Adipose tissue (tissue), 3 donors: ENCODE measurements around the gene LRCH4. TPM values are rescaled to one million over a fixed set of nuclear protein-coding genes. Genes with fewer than 3 reads are reported as not detected.
"Not testable (repeated sequence)": the region's sequence is repeated elsewhere in the genome, so short reads cannot be mapped to it uniquely, and the experiment has no call there.

ENCODE experiments used
- H3K27ac ChIP-seq: one replicate; pipeline ENCODE4 v1.5.1; 2013; ENCODE audit warnings: low read depth, low read length
- WGBS, 3 donors: extraction: QIAGEN DNeasy Blood & Tissue Kit; methylation state at CpG; one replicate each; pipeline ENCODE4 v1.1.7; 2013; 5-methylcytosine and 5-hydroxymethylcytosine counted together
- polyA plus RNA-seq, 3 donors: library from polyadenylated mRNA; stranded (reverse); fragments of 200-250 nt; gene quantifications; one replicate each; pipeline ENCODE4 v1.2.3, GENCODE V29; 2013
- donor health status: healthy with polysubstance abuse.
- donor health status: Bipolar disorder and iron deficiency.
- donor health status: healthy.

LRCH4 gene
- polyA plus RNA-seq, 3 donors, result 23.5 to 37.1 (median 33.4) TPM

DNA sequence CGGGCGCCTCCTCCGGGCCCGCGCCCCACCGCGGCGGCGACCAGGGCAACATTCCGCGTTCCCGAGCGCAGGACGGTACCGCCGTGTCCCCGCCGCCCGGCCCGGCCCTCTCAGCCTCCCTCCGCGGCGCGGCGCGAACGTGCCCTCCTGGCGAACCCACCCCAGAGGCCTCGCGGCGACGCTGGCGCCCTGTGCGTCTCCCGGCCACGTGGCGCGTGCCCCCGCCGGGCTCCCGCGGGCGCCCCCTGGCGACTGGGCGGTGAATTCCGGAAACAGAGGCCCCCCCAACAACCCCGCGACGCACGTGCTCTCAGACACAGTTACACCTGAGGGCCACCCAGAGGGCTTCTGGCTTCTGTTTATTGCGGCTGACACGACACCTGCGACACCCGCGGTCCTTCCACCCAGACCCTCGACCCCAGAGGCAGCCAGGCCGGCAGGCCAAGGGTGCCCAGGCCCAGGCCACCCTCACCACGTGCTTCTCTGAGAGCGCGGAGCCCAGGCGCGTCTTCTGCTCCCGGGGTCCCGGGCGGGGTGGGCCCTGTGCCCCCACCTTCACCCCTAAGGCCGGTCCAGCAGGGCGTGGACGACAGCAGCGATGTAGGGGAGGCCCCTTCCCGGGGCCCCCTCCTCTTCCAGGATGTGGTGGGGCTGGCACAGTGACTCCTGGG, 12.1 kb downstream of the LRCH4 start, which contains the start of gene SAP25:
TSS of gene SAP25 (minus strand) at position 210 of the 671 bp plus-strand sequence. CDS start at position 52, 158 bp downstream.
- WGBS, 3 donors, result 90 to 95% (median 95%) methylated on average over 65 to 70 of the region's 70 CpGs

DNA sequence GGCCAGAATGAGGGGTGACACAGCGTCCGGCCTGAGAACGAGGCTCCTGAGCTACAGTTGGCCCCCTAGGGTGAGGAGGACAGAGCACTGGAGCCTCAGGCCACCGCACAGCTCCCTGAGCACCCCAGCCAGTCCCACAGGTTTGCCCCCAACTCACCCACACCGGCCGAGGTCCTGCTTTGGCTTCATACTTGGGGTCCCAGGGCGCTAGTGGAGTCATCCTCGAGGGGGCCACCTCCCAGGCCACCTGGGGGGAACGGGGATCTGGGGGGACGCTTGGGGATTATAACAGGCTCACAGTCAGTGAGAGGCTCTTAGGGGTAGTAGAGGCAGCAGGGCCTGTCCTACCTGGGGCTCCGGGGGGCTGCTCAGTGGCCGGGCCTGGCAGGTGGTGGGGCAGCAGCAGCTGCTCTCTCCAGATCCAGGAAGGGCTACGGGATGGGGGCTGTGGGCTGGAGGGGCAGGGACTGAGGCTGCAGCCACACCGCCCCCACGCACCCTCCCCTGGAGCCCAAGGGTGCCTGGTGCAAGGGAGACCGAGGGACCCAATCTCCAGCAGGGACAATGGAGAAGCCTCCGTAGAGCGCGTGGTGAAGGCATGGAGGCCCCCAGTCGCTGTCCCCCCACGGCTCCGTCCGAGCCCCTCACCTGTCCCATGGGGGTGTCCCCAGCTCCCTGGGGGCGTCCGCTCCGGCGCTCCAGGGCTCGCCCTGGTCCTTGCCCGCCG, 12.8 kb downstream of the LRCH4 start:
- no peak overlapping the region for H3K27ac ChIP-seq
- 93 to 95% (median 93%) methylated on average over 27 to 30 of the region's 30 CpGs for WGBS, 3 donors

More for the DNA sequence above, 12.1 kb downstream of the LRCH4 start, which contains the start of gene SAP25:
- no peak within 1 kb of the TSS for H3K27ac ChIP-seq

DNA sequence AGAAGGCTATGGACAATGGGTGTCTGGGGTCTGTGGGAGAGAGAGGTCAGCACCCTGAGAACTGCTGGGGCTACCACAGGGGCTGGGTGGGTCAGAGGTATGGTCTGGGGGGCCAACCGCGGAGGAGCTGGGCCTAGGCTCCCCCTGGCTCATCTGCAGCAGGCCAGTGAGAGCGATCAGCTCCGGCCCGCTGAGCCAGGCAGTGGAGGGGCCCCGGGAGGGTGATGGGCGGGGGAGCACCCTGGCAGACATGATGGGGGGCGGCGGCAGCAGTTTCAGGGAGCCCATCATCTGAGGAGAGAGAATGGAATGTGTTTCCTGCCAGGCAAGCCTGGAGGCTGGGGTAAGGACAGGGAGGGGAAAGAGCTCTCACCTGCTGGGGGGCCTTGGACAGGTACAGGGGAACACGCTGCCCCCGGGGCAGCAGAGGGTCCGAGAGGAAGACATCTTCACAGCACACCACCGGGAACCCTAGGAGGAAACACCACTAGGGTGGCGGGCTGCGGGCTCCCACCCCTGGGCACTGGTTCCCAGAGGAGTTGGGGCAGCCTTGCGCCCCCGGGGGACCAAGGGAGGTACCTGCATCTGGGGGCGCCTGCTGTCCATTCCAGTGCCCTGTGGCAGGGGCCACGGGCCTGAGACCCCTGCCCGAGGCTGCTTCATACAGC, 13.5 kb downstream of the LRCH4 start:
- no peak overlapping the region for H3K27ac ChIP-seq
- 81 to 89% (median 86%) methylated on average over 19 to 20 of the region's 20 CpGs for WGBS, 3 donors

DNA sequence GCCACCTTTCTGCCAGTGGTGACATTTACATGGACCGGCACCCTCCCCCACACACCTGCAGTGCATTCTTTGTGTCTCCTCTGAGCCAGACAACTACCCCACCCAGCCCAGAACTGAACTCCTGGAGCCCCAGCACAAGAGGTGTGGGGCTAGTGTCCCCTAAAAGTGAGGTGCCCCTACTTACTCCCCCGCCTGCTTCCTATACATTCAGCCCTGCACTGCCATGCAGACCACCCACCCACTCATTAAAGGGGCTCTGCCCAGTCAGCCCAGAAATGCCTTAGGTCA, 14.2 kb downstream of the LRCH4 start:
- H3K27ac ChIP-seq, result no peak overlapping the region
- 92 to 100% (median 98%) methylated on average over 2 of the region's 2 CpGs for WGBS, 3 donors

DNA sequence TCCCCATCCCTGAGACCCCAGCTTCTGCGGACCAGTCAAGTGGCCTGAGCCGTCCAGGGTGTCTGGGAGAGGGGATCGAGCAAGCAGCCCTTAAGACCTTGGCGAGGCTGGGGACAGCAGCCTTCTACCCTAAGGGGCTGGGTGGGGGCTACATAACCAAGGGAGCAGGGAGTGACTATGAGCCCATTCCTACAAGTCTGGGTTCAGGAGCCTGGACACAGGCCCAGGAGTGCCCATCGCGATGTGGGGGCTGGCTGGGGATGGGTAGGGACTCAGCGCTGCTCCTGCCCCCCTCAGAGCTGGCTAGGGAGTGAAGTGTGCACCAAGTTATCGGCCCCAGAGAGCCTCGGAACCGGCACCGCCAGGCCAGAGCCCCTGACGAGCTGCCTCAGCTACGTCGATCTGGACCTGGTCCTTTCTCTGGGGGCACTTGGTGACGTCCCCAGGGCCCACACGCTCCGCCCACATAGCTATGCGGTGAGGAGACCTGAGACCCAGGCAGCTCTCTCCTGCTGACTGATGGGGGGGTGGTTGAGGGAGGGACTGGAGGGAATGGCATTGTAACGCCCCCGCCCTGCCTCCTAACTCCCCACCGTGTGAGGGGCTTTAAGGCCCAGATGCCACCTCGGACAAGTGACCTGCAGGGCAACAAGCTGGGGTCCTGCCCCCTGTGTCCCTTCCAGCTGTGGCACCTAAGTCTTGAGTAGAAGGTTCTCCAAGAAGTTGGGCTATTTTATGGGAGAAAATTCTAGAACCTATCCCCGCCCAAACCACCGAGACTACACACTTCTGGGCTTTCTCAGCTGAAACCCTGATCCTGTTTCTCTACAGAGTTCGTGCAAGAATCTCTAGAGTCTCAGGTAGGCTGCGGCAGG, 14.7 kb downstream of the LRCH4 start:
- H3K27ac ChIP-seq, result no peak overlapping the region
- 74 to 80% (median 79%) methylated on average over 26 of the region's 26 CpGs for WGBS, 3 donors

DNA sequence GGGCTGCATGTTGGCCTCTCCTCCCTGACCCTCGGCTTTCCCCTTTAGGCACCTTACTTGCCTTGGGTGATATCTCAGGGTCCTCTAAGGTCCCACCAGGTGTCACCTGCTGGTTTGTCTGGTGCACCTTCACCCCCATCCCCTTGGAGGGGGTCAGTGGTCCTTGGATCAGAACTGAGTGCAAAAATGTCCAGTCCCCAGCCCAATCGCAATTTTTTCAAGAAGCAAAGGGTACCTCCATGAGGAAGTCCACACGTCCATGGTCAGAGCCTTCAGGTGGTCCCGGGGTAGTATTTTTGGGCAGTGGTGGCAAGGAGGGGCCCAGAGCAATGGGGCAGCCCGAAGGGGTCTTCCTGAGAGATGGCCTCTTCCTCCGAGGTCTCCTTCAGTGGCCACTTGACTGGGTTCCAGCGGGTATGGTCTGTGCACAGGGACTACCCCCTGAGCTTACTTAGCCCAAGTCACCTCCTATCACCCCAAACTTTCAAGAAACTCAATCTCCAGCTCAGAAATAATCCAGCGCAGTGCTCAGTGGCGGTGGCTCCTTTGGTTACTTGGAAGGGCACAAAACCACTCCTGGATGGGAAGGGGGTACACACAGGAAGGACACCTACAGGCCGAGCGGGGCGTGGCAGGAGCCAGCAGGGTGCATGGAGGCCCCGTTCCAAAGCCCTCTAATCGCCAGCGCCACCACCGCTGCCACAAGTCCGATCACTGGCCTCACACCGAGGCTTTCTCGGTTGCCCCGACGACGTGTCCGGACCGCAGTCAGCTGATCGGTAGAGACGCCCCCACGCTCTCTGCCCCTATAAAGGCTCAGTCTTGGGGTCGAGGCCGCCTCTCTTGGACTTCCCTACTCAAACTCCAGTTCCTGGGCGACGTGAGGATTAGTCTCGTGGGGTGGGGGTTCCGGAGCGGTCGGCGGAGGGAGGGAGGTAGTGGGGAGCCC, 16.8 kb downstream of the LRCH4 start:
- no peak overlapping the region for H3K27ac ChIP-seq
- WGBS, 3 donors, result 24 to 32% (median 25%) methylated on average over 36 of the region's 36 CpGs

DNA sequence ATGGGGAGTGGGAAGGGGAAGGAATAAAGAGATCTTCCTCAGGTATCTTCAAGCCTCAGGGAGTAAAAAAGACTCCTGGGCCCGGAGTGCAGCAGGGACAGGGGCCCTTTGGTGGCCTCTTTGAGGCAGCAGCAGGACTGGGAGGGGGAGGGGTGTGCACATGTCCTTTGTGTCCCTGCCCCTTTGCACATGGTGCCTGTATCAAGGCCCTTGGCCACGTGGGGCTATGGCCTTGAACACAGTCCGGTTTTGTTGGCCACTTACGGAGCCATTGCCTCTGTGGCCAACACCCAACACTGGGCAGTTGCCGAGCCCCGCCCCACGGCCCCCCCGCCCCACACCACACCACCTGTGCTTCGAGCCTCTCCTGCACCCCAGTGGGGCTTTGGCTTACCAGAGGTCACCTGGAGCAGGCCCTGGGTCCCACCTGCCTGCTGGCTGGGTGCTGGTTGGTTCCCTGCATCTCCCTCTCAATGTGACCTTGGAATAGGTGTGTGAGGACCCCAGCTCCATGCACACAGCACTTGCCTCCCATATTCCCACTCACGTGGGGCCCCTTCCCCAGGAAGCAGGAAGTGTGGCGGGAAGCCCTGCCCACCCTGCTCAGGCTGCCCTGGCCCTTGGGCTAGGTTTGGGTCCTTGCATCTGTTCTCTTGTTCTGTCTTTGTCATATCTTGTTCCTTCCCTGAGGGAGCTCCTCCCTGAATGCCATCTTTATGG, 17.6 kb downstream of the LRCH4 start:
- no peak overlapping the region for H3K27ac ChIP-seq

DNA sequence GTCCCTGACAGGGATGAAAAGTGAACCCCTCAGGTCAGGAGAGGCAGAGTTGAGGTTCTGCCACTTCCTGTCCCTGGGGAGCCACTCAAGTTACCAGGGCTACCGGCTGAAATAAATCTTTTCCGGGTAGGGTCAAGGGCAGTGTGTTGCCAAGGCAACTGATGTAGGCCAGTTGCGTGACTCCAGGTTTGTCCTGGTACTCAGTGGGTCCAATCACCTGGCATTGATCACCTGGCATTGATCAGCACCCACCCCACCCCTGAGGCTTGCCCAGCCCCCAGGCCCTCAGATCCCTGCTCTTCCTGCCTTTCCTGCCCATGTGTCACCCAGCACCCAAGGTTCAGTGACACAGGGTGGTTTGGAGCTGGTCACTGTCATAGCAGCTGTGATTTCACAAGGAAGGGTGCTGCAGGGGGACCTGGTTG, 18.2 kb downstream of the LRCH4 start:
- WGBS, 3 donors, result 22 to 34% (median 23%) methylated on average over 3 of the region's 3 CpGs

More for the DNA sequence above, 17.6 kb downstream of the LRCH4 start:
- 54 to 79% (median 69%) methylated on average over 9 to 11 of the region's 11 CpGs for WGBS, 3 donors

DNA sequence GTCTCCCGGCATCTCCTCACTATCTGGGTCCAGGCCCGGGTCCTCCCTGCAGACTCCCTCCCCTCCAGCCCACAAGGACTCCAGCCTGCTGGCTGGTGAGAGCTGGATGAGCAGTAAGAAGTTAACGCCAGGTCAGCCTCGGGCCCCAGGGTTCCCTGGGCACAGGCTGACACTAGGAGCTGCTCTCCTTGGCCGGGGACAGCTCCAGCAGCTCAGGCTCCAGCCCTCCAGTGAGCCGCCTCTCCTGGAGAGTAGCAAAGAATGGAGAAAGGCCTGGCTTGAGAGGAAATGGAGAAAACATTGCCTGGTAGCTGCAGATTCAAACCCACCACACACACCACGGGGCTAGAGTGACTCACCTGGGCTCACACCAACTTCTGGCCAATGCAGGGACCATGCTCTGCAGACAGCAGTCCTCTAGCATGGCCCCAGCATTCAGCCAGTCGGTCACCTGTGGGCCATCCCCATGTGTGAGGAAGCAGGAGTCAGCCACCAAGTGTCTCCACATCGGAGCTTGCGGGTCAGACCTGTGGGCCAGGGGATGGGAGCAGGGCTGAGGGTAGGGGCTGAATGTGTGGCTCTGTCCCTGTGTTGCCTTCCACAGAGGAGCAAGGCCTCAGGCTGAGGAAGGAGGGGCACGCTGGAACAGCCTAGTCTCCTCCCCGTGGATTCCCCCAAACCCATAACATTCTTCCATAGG, 18.7 kb downstream of the LRCH4 start:
- H3K27ac ChIP-seq, result no peak overlapping the region
- 68 to 75% (median 70%) methylated on average over 12 of the region's 12 CpGs for WGBS, 3 donors

More for the DNA sequence above, 18.2 kb downstream of the LRCH4 start:
- no peak overlapping the region for H3K27ac ChIP-seq

DNA sequence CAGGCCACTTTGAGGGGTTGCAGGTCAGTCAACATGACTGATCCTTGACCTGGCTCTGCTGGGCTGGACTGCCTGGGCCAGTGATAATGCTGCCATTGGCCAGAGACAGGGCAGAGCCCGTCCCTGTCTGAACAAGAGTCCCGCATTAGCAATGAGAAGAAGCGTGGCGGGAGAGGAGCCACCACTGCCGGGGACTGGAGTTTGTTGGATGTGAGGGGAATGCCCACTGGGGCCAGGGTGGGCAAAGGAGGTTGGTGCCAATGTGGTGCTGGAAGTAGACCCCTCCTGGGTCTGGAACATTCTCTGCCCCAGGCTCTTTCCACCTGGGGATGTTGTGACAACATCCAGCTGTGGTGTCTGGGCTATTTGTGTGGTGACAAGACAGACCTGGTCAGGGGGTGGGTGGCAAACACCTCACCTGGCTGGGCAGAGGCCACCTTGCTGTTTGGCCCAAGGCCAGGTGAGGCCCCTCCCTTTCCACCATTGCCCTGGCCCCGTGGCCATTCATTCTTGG, 19.9 kb downstream of the LRCH4 start:
- WGBS, 3 donors, result 83 to 91% (median 83%) methylated on average over 6 of the region's 6 CpGs
- no peak overlapping the region for H3K27ac ChIP-seq

DNA sequence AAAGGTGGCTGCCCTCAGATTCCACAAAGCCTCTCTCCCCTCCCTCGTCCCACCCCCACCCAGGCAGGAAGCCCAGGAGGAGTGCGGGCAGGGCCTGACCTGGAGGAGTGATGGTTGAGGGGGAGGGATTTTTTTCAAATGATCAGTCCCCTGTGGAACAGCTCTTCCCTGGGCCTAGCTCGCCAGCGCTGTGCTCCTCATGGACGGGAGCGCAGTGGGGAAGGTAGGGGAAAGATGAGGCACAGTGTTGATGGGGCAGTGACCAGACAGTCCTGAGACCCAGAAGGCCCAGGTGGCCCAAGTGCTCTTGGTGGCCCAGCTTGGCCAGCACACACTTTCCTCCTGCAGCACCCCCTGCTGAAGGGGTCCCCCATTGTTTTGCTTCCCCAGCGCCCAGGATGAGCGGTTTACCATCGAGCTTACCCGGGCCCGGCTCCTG, 20.8 kb downstream of the LRCH4 start:
- 92 to 93% (median 93%) methylated on average over 11 of the region's 11 CpGs for WGBS, 3 donors
- no peak overlapping the region for H3K27ac ChIP-seq

DNA sequence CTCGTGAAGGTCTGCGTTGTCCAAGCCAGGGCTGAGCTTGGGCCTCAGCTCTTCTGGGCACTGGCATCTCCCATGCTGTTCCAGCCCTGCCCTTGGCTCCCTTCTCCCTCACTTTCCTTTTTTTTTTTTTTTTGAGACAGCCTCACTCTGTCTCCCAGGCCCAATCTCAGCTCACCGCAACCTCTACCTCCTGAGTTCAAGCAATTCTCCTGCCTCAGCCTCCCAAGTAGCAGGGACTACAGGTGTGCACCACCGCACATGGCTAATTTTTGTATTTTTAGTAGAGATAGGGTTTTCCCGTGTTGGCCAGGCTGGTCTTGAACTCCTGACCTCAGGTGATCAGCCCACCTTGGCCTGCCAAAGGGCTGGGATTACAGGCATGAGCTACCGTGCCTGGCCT, 21.5 kb downstream of the LRCH4 start:
- H3K27ac ChIP-seq, result not testable (repeated sequence)
- WGBS, 3 donors, result 87 to 92% (median 91%) methylated on average over 6 of the region's 6 CpGs

DNA sequence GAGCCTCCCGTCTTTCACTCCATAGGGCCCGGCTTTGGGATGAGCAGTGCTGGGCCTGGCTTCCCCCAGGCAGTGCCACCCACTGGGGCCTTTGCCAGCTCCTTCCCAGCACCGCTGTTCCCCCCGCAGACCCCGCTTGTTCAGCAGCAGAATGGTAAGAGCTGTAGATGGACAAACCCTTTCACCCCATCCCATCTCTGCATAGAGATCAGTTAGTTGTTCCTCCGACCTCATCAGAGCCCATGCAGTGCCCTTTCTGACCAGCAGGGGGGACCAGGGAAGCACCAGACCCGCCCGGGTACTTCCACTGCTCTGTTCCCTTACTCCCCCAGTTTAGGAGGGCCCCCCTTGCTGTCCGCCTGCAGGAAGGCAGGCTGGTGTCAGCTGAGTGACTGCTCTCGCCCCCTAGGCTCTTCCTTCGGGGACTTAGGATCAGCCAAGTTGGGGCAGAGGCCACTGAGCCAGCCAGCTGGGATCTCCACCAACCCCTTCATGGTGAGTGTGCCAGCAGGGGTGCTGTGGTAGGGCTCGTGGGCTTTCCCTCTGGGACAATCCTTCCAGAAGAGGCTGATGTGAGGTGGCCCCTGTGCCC, 22.0 kb downstream of the LRCH4 start:
- WGBS, 3 donors, result 33 to 42% (median 33%) methylated on average over 12 of the region's 12 CpGs
- H3K27ac ChIP-seq, result no peak overlapping the region

DNA sequence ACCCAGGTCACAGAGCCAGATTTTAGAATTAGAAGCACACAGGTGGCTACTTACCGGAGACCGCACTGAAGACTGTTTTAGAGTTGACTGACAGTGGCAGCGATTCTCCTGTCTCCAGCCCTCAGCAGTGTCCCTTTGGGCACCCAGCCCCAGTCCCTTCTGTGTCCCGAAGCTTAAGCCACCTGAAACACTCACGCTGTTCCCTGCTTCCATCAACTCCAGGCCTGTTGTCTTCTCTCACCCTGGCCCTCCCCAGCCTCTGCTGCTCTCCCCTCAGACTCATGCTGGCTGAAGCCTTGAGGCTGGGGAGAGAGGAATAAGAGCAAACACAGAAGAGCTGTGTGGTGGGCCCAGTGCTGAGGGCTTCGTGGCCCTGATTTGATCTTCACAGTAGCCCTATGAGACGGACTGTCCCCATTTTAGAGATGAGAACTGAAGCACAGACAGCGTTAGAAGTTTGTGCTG, 22.8 kb downstream of the LRCH4 start:
- WGBS, 3 donors, result 93 to 98% (median 94%) methylated on average over 8 of the region's 8 CpGs
- no peak overlapping the region for H3K27ac ChIP-seq

DNA sequence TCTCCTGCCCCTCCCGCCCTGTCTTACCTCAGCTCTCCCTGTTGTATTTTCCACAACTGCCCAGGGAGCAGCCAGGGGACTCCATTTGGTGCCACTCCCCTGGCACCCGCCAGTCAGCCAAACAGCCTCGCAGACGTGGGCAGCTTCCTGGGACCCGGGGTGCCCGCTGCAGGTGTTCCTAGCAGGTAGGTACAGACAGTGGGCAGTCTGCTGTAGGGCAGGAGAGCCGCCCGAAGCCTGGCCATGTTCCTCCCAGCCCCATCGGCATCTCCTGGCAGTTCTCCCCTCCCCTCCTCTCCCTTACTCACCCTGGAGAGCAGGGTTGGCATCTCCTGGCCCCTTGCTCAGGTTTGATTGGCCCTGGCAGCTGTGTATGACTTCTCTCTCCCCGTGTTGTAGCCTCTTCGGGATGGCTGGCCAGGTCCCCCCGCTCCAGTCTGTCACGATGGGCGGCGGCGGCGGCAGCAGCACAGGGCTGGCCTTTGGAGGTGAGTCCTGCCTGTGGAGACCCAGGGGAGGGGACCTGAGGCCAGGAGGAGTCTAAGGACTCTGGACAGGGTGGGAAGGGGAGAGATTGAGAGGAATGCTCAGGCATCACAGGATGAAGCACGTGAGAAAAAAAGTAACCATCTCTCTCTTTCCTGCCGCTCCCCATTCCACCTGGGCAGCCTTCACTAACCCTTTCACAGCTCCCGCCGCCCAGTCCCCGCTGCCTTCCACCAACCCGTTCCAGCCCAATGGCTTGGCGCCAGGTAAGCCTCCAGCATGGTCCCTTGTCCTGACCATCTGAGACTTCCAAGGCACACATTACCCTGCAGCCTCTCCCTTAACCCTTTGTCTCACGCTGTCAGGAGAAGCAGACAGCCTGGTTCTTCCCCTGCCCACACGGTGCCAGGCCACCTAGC, 23.5 kb downstream of the LRCH4 start:
- 90 to 93% (median 91%) methylated on average over 25 to 26 of the region's 26 CpGs for WGBS, 3 donors
- H3K27ac ChIP-seq, result no peak overlapping the region
